ENCODE data around the gene FNBP1L. TPM values are rescaled to one million over a fixed set of nuclear protein-coding genes. Genes with fewer than 3 reads are reported as not detected.

FNBP1L gene
- total and polyA plus RNA-seq, 10 of the 15 experiments (the other 5 are each of a cell fraction or from before 2014, with no cell fraction given): 0.02 to 0.12 (median 0.07) TPM; not detected in 4

- in situ Hi-C loops (cut with MboI) (no loop called here), intact Hi-C loops (cut with micrococcal nuclease; ENCODE audit: unreplicated experiment) (no loop called here)
- H3K27me3 ChIP-seq (replicated peaks in 1 of 2; ENCODE audit: control insufficient read depth in 2 of 2, insufficient read depth in 2 of 2, low read length in 1 of 2): no peaks in the 10 kb centered on the region; a peak in 1 of 4 replicates
- no peak overlapping the region for H3K9ac ChIP-seq (ENCODE audit: control insufficient read depth, insufficient read depth, low read length)
- ChIA-PET RAD21 (ENCODE audit: unreplicated experiment) (no interaction called here), SMC1A (ENCODE audit: uncharacterized antibody, unreplicated experiment) (interaction anchor here (1.2 kb wide), 1 partner anchor 239 kb away, joined by 4 read pairs; no protein-coding TSS in a partner anchor), POLR2A (no interaction called here), CTCF (no interaction called here)
- H3K4me2 ChIP-seq (ENCODE audit: control insufficient read depth, insufficient read depth): no peak overlapping the region
- ATAC-seq (no peak), DNase-seq (ENCODE audit: low read depth, low spot score) (no peak), FAIRE-seq (no peak)
- H2AFZ ChIP-seq (ENCODE audit: control insufficient read depth, low read depth, low read length): no peak overlapping the region
- H3K4me1 ChIP-seq (ENCODE audit: control insufficient read depth, insufficient read depth, low read length): no peaks in the 10 kb centered on the region
- H4K20me1 ChIP-seq (ENCODE audit: control insufficient read depth, insufficient read depth): no peaks in the 10 kb centered on the region
- no peaks in the 10 kb centered on the region for H3K79me2 ChIP-seq (ENCODE audit: control insufficient read depth, insufficient read depth, low read length)
- no peak overlapping the region for H3K4me3 ChIP-seq
- no peaks in the 10 kb centered on the region for H3K9me3 ChIP-seq (replicated peaks; ENCODE audit: control insufficient read depth, insufficient read depth, low read length)
- BruUV-seq (replicated peaks): no TSS peak
- WGBS (ENCODE audit: insufficient coverage, insufficient replicate concordance, low lambda C conversion rate, missing lambda C conversion rate): 63% methylated on average over 6 of the region's 6 CpGs
- H3K27ac ChIP-seq (ENCODE audit: control insufficient read depth, insufficient read depth): no peak overlapping the region
- H3K36me3 ChIP-seq (ENCODE audit: control insufficient read depth in 2 of 2, insufficient read depth in 2 of 2, low read length in 1 of 2): no peaks in the 10 kb centered on the region; a peak in 1 of 4 replicates
- no peak for TF ChIP-seq BRCA1 (IDR thresholded peaks at IDR 0.05; ENCODE audit: low read depth, low read length)
- TF ChIP-seq RBBP5 (conservative IDR thresholded peaks at IDR 0.05): no peak
- TF ChIP-seq ZNF687 (IDR thresholded peaks at IDR 0.05): no peak
- no peak for TF ChIP-seq SREBF1 (IDR thresholded peaks at IDR 0.05; ENCODE audit: low read length)
- no peak for TF ChIP-seq SMARCA5 (IDR thresholded peaks at IDR 0.05)
- no peak for TF ChIP-seq MLLT1 (IDR thresholded peaks at IDR 0.05)
- TF ChIP-seq EED (IDR thresholded peaks at IDR 0.05; ENCODE audit: low read depth): no peak
- no peak for TF ChIP-seq ESRRA (IDR thresholded peaks at IDR 0.05; ENCODE audit: low read length)
- TF ChIP-seq RAD21 (IDR thresholded peaks at IDR 0.05; ENCODE audit: insufficient read depth, low read depth, low read length): no peak
Measured at GRCh38 chr1:93574991-93575390, 127.1 kb downstream of the FNBP1L start.

All from GM12878 (cell line).